ENCODE measurements around the gene SGMS2. TPM values are rescaled to one million over a fixed set of nuclear protein-coding genes. Genes with fewer than 3 reads are reported as not detected.
"Not testable (repeated sequence)": the region's sequence is repeated elsewhere in the genome, so short reads cannot be mapped to it uniquely, and the experiment has no call there.

SGMS2 gene
- total and polyA plus RNA-seq, 5 experiments from 2014 or later = 0.05 TPM; not detected in 4

DNA sequence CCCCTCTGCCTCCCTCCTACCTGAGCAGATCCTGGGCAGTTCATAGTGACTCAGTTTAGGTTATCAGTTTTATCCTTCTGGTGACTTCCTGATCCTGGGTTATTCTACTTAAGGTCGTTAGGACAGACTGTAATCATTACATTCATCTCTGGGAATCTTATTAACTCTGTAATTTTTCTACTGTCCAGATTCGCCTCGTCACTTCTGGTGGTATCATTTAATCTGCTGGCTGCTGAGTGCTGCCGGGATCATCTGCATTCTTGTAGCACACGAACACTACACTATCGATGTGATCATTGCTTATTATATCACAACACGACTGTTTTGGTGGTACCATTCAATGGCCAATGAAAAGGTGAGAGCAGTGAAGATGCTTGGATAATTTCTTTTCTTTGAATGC lies 83.6 kb downstream of the SGMS2 start:
- POLR2A ChIA-PET = no interaction called here
- Mint-ChIP-seq H3K27me3 (peaks cover 0 to 15% (median 4%) of the 10 kb centered on the region in 5 donors), H3K4me3 (no peak overlapping the region), H3K9me3 (peaks cover 0 to 8% (median 0%) of the 10 kb centered on the region in 9 donors), H3K36me3 (peaks cover 0 to 7% (median 6%) of the 10 kb centered on the region in 3 donors), H3K4me1 (peaks cover 0 to 4% (median 0%) of the 10 kb centered on the region in 4 donors), H3K27ac (no peak overlapping the region)
- ATAC-seq (no peak), DNase-seq (no peak)

DNA sequence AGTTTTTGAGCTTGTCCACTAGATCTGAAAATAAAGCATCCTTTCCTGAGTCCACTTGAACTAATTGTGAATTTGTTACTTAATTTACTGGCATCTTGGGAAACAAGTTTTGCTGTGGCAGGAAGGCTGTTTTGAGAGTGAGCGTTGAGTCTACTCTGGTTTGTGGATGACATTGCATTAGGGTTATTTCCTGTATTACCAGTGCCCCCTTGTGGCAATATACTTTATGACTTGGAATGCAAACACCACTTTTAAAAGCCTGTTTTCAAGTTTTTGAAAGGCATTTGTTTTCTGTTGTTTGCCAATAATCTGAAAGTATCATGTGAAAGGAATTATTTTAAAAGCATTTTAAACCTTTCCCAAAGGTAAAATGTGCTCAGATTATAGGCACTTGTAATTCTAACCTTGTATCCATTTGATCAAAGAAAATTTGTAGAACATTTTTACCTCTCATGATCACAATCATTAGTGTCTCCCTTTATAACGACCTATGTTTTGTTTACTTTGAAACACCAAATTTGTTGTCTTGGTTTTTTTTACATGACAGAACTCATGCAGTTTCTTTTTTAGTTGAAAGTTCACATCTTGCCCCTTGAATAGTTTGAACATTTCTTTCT lies 88.7 kb downstream of the SGMS2 start:
- Mint-ChIP-seq H3K4me3 (no peak overlapping the region), H3K36me3 (peaks cover 0 to 1% (median 0%) of the 10 kb centered on the region in 3 donors), H3K4me1 (peaks cover 0 to 4% (median 0%) of the 10 kb centered on the region in 4 donors), H3K9me3 (peaks cover 0 to under 1% (median 0%) of the 10 kb centered on the region in 9 donors), H3K27ac (no peak overlapping the region), H3K27me3 (peaks cover 0 to 7% (median 0%) of the 10 kb centered on the region in 5 donors)
- ATAC-seq (peak; percentile 84 to 89), DNase-seq (peak in 8 of 10 donors; percentile 19 to 69 (median 57))
- POLR2A ChIA-PET = no interaction called here

- Mint-ChIP-seq H3K4me1 (peaks cover 0 to 4% (median 0%) of the 10 kb centered on the region in 4 donors), H3K9me3 (peaks cover 0 to 17% (median 6%) of the 10 kb centered on the region in 9 donors), H3K27ac (no peak overlapping the region), H3K36me3 (peaks cover 0 to 15% (median 12%) of the 10 kb centered on the region in 3 donors), H3K27me3 (peaks cover 0 to 5% (median 0%) of the 10 kb centered on the region in 5 donors), H3K4me3 (no peak overlapping the region)
- DNase-seq (no peak), ATAC-seq (no peak)
- POLR2A ChIA-PET = no interaction called here
These were observed 90.5 kb downstream of the SGMS2 start for GRCh38 chr4:107915220-107915619.

- Mint-ChIP-seq H3K36me3 (peaks cover 0 to 22% (median 19%) of the 10 kb centered on the region in 3 donors), H3K4me3 (no peak overlapping the region), H3K4me1 (peaks cover 0 to 4% (median 0%) of the 10 kb centered on the region in 4 donors), H3K9me3 (peaks cover 0 to 22% (median 9%) of the 10 kb centered on the region in 9 donors), H3K27ac (no peak overlapping the region), H3K27me3 (peaks cover 0 to 6% (median 0%) of the 10 kb centered on the region in 5 donors)
- DNase-seq = no peak
- no peak for ATAC-seq
- POLR2A ChIA-PET = no interaction called here
These were observed 91.9 kb downstream of the SGMS2 start for GRCh38 chr4:107916623-107917022.

GRCh38 chr4:107917500-107917899 lies 92.8 kb downstream of the SGMS2 start:
- Mint-ChIP-seq H3K27me3 (peaks cover 0 to 6% (median 1%) of the 10 kb centered on the region in 5 donors), H3K36me3 (peaks cover 0 to 22% (median 19%) of the 10 kb centered on the region in 3 donors), H3K4me1 (peaks cover 0 to 4% (median 0%) of the 10 kb centered on the region in 4 donors), H3K4me3 (no peak overlapping the region), H3K27ac (no peak overlapping the region), H3K9me3 (peaks cover 0 to 22% (median 9%) of the 10 kb centered on the region in 9 donors)
- ATAC-seq = no peak
- POLR2A ChIA-PET = no interaction called here
- no peak for DNase-seq

DNA sequence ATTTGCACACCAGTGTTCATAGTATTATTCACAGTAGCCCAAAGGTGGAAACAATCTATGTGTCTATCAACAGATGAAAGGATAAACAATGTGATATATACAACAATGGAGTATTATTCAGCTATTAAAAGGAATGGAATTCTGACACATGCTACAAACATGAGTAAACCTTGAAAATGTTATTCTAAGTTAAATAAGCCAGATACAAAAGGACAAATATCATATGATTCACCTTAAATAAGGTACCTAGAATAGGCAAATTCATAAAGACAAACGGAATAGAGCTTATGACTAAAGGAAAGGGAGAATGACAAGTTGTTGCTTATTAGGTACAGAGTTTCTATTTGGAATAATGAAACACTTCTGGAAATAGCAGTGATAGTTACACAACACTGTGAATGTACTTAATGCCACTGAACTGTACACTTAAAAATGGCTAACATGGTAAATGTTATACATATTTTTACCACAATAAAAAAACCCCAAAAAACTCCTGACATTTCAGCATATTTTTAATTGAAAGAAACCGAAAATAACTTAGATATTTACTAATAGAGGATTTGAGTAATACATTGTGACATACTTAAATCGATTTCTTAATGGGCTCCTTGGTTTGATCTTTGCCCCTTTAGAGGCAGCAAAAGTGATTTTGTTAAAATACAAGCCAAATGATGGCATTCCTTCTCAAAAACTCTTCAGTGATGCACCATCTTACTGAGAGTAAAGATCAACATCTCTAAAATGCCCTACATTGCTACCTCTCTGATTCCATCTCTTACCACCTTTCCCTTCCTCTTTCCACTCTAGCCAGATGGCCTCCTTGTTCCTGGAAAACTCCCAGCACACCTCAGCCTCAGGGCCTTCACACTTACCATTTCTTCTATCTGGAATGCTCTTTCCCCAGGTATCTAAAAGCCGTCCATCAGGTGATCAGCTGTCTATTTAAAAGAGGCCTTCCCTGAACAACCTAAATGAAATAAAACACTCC lies 98.0 kb downstream of the SGMS2 start:
- peaks cover 0 to 8% (median 4%) of the 10 kb centered on the region in 5 donors for H3K27me3 Mint-ChIP-seq
- POLR2A ChIA-PET = no interaction called here
- peaks cover 0 to 22% (median 9%) of the 10 kb centered on the region in 9 donors for H3K9me3 Mint-ChIP-seq
- ATAC-seq (no peak), DNase-seq (no peak)
- H3K4me3 Mint-ChIP-seq = no peak overlapping the region
- no peak overlapping the region for H3K27ac Mint-ChIP-seq
- no peaks in the 10 kb centered on the region for H3K4me1 Mint-ChIP-seq
- peaks cover 0 to 22% (median 19%) of the 10 kb centered on the region in 3 donors for H3K36me3 Mint-ChIP-seq

- POLR2A ChIA-PET, ATAC-seq, DNase-seq, H3K27me3 Mint-ChIP-seq, H3K4me3 Mint-ChIP-seq, H3K9me3 Mint-ChIP-seq, H3K27ac Mint-ChIP-seq, H3K4me1 Mint-ChIP-seq, H3K36me3 Mint-ChIP-seq: not testable (repeated sequence)
These were observed 101.0 kb downstream of the SGMS2 start for GRCh38 chr4:107925713-107926112.

GRCh38 chr4:107926875-107927274 lies 102.1 kb downstream of the SGMS2 start:
- H3K4me3 Mint-ChIP-seq, POLR2A ChIA-PET, H3K27ac Mint-ChIP-seq, H3K27me3 Mint-ChIP-seq, ATAC-seq, H3K9me3 Mint-ChIP-seq, H3K36me3 Mint-ChIP-seq, DNase-seq: not testable (repeated sequence)
- peaks cover 4 to 11% (median 6%) of the 10 kb centered on the region in 4 donors for H3K4me1 Mint-ChIP-seq

DNA sequence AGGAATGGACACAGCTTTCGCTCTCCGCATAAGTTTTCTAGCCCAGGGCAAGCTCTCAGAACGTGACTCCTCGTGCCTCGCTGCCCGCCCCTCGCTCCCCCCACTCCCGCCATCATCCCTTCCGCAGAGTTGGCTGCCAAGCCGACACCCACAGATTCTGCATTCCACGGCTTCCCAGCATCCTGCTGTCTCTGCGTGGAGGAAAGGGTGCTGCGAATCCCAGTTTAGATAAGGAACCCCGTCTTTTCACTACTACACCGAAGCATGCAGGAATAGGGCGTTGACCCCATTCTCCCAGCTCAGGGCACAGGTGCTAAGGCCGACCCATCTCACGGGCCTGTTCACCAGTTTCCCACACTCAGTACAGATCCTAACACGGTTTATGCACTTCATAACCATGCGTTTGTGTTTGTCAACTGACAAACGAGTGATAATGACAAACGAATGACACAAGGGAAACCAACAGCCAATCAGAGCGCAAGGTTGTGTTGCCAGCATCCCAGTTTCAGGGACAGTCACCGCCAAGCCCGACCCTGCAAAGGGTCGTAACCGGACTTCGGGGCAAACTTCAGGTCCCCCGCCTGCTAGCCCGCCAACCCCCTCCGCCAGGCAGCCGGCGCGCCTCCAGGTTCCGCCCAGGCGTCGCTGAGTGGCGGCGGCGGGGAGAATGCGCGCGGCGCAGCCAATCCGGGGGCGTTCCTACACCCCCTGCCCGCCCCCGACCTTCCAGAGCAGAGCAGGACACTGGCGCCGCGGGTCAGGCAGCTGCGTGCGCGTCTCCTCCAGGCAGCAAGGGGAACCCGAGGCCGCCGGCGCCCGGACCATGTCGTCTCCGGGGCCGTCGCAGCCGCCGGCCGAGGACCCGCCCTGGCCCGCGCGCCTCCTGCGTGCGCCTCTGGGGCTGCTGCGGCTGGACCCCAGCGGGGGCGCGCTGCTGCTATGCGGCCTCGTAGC lies 106.4 kb downstream of the SGMS2 start, which contains the start of gene CYP2U1:
CYP2U1 (plus strand) TSS at position 729 of the 954 bp plus-strand sequence; CDS start at position 824, 95 bp downstream.
- ATAC-seq (peak; percentile 92 to 93), DNase-seq (peak; percentile 73 to 87 (median 80))
- Mint-ChIP-seq H3K4me1 (peaks cover 23 to 47% (median 38%) of the 10 kb centered on the region in 4 donors), H3K9me3 (no peaks in the 10 kb centered on the region), H3K36me3 (peaks cover 0 to 8% (median 6%) of the 10 kb centered on the region in 3 donors), H3K27ac (peak within 1 kb of the TSS; percentile 60 to 94 (median 88)), H3K27me3 (no peaks in the 10 kb centered on the region), H3K4me3 (peak within 1 kb of the TSS; percentile 86 to 97 (median 92))
- POLR2A ChIA-PET = interaction anchor here (0.9 to 2.7 kb wide), 5 partner anchors 54 to 720 kb away, joined by 3 to 15 read pairs (median 3); partner anchors contain the start of genes OSTC and PAPSS1

DNA sequence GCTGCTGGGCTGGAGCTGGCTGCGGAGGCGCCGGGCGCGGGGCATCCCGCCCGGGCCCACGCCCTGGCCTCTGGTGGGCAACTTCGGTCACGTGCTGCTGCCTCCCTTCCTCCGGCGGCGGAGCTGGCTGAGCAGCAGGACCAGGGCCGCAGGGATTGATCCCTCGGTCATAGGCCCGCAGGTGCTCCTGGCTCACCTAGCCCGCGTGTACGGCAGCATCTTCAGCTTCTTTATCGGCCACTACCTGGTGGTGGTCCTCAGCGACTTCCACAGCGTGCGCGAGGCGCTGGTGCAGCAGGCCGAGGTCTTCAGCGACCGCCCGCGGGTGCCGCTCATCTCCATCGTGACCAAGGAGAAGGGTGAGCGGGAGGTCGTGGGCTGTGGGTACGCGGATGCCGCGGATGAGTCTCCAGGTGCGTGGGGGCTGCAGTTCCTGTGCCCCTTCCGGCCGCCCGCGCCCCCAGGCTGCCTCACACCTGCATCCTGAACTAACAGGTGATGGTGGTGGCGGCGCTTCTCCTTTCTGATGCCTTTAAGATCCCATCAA lies 107.1 kb downstream of the SGMS2 start:
- Mint-ChIP-seq H3K4me1 (peaks cover 25 to 47% (median 41%) of the 10 kb centered on the region in 4 donors), H3K27ac (peak overlapping the region; percentile 17 to 90 (median 72)), H3K9me3 (no peaks in the 10 kb centered on the region), H3K36me3 (peaks cover 0 to 13% (median 8%) of the 10 kb centered on the region in 3 donors), H3K27me3 (no peaks in the 10 kb centered on the region), H3K4me3 (peak overlapping the region; percentile 81 to 92 (median 86))
- DNase-seq (peak in 8 of 10 donors; percentile 2 to 67 (median 24)), ATAC-seq (peak; percentile 31 to 37)
- POLR2A ChIA-PET = interaction anchor here (0.9 to 2.7 kb wide), 4 partner anchors 54 to 212 kb away, joined by 3 to 15 read pairs (median 4); partner anchors contain the start of gene PAPSS1

DNA sequence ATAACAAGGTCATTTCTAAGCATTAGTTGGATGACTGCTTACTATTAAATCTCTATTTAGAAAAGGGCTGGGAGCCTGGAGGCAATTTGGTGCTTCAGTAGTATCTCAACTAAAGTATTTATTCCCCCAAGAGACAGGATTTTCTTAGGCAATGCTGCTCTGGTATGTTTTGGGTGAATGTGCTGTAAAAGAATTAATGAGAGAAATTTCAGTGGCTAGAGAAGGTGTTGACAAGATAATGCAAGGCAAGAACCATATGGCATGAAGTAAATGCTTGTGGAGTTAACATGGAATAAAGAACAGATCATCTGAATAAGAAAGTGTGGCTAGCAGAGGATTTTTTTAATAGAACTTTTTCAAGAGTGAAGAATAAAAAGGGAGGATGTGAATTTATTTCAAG lies 110.5 kb downstream of the SGMS2 start:
- Mint-ChIP-seq H3K27me3 (no peaks in the 10 kb centered on the region), H3K9me3 (no peaks in the 10 kb centered on the region), H3K27ac (no peak overlapping the region), H3K36me3 (peaks cover 0 to 32% (median 28%) of the 10 kb centered on the region in 3 donors), H3K4me1 (peaks cover 28 to 47% (median 43%) of the 10 kb centered on the region in 4 donors), H3K4me3 (no peak overlapping the region)
- ATAC-seq = no peak
- no peak for DNase-seq
- POLR2A ChIA-PET = no interaction called here

Data from naive thymus-derived CD8-positive, alpha-beta T cell (primary cell).